GM12875 (cell line): ENCODE data around the gene SUB1.
A peak's percentile ranks its signal among the peaks of the same experiment; 100 is the strongest.

ENCODE experiments used
- H3K4me3 ChIP-seq: one replicate; pipeline ENCODE4 v1.5.1; 2011; ENCODE audit warnings: low read depth, low read length, control low read depth
- CTCF ChIP-seq: IDR thresholded peaks from 2 replicates; pipeline ENCODE4 v1.5.1; 2011; ENCODE audit warnings: low read depth, mild to moderate bottlenecking, control low read depth, inconsistent platforms, low read length, moderate library complexity, borderline replicate concordance; ENCODE audit not compliant: insufficient read depth

SUB1 gene

GRCh38 chr5:32589942-32590869 is 4.8 kb downstream of the SUB1 start:
- TF ChIP-seq CTCF: peak; percentile 43; the same call in 1 of the 2 replicates
- H3K4me3 ChIP-seq: no peak overlapping the region

GRCh38 chr5:32595118-32595517 is 9.8 kb downstream of the SUB1 start:
- TF ChIP-seq CTCF: no peak

GRCh38 chr5:32597041-32597629 is 11.8 kb downstream of the SUB1 start:
- TF ChIP-seq CTCF: no peak
- H3K4me3 ChIP-seq: no peak overlapping the region

More at GRCh38 chr5:32595118-32595517, 9.8 kb downstream of the SUB1 start:
- no peak overlapping the region for H3K4me3 ChIP-seq

- TF ChIP-seq CTCF: no peak
- no peak overlapping the region for H3K4me3 ChIP-seq
These were observed 13.0 kb downstream of the SUB1 start for GRCh38 chr5:32598260-32598937.

- H3K4me3 ChIP-seq: no peak overlapping the region
- TF ChIP-seq CTCF: no peak
These were observed 13.7 kb downstream of the SUB1 start for GRCh38 chr5:32598997-32599549.

- TF ChIP-seq CTCF: no peak
- no peak overlapping the region for H3K4me3 ChIP-seq
These were observed 14.8 kb downstream of the SUB1 start for GRCh38 chr5:32600054-32600622.
